SIG-M5 treated with dmso at 0.1 percent for 504 hours (cell line): ENCODE results near the gene SART3.
"Not testable (repeated sequence)": the region's sequence is repeated elsewhere in the genome, so short reads cannot be mapped to it uniquely, and the experiment has no call there.

Experiments
- DNase-seq: peaks from one replicate; lab custom pipeline; 2025; ENCODE audit not compliant: unreplicated experiment; lab: John Stamatoyannopoulos, UW

SART3 gene

GRCh38 chr12:108582509-108582908 is 21.5 kb upstream of the SART3 start:
- no peak for DNase-seq

DNA sequence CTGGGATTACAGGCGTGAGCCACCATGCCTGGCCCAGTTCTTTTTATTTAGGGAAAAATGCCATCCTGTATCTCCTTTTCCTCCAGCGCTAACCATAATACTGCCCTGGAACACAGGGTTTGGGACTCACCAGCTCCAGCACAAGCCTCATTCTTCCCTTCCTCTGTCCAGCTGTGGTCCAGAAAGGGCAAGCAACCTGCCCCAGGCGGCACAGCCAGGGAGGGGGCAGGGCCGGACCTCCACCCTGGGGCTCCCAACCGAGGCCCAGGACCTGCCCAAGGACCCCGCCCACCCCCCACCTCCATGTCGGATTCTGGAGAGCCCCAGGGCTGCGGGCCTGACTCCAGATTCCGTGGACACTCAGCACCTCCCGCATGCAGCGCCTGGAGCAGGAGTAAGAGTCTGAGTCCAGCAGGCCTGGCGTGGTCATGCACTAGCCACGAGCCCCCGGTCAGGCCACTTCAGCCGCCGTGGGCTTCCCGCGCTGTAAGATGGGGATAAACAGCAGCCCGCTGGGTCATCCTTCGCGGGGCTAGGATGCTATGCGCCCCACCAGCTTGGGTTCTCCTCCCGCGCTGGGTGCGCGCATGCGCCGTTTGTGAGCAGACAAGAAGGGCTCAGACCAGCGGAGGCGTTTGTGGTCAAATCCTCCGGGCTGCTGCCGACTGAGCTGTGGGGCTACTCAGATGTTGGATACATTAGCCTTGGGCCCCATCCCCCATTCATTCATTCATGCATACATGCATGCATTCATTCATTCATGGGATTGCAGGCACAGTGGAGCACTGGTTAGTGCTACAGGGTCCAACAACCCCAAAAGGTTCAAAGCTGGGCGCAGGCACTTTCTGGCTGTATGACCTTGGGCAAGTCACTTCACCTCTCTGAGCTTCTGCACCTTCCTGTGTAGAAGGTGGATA is 20.6 kb upstream of the SART3 start:
- DNase-seq, result no peak

DNA sequence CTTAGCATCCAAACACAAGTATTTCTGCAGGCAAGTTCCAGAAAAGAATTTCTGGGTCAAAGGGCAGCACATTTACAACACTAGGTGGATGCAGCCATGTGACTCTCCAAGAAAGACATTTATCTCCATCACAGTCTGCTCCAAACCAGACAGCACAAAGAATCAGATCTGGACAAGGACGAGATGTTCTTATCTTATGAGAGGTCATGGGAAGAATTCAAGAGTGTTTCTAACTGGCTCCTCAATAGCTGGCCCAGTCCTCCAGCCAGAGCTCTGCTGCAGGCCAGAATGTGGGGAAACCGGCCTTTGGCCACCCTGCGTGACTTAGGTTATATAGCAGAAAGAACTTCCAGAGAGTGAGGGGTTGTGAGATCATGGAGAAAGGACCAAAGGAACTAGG is 19.6 kb upstream of the SART3 start:
- DNase-seq, result no peak

DNA sequence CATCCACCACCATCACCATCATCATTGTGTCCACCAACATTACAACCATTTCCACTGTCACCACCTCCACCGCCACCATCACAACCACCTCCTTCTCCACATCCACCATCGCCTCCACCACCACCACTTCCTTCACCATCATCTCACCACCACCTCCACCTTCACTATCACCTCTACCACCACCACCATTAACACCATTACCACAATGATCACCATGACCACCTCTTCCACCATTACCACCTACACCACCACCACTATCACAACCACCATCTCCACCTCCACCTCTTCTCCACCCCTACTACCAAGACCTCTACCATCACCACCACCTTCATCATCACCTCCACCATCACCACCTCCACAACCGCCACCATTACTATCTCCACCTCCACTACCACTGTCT is 17.8 kb upstream of the SART3 start:
- DNase-seq, result no peak

- DNase-seq, result no peak
Observed at GRCh38 chr12:108578264-108578663, 17.3 kb upstream of the SART3 start.

- no peak for DNase-seq
Observed at GRCh38 chr12:108577458-108577857, 16.5 kb upstream of the SART3 start.

DNA sequence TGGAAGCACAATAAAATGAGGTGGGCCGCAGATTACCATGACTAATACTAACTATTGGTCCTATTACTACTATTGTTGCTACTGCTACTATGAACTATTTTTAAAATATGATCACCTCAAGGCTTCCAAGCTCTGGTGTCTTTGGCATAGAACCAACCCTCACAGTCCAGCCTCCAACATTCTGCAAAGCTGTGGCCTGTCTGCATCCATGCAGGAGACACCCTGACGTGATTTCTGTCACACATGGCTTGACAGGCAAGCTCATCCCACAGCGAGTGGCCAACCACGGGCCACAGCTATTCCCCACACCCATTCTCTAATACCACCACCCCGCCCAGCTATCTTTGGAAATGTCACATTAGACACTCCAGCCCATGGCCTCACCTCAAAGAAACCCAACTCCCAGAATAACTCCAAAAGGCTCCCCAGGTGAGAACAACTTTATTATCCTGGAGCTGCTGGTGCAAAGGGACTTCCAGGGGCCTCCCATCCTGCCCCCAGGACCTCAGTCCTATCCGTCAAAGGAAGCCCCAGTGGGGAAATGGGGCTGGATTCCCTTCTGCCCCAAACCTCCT is 15.8 kb upstream of the SART3 start:
- DNase-seq, result no peak

GRCh38 chr12:108575199-108575912 is 14.4 kb upstream of the SART3 start:
- DNase-seq, result no peak

- not testable (repeated sequence) for DNase-seq
Observed at GRCh38 chr12:108574276-108574675, 13.3 kb upstream of the SART3 start.

DNA sequence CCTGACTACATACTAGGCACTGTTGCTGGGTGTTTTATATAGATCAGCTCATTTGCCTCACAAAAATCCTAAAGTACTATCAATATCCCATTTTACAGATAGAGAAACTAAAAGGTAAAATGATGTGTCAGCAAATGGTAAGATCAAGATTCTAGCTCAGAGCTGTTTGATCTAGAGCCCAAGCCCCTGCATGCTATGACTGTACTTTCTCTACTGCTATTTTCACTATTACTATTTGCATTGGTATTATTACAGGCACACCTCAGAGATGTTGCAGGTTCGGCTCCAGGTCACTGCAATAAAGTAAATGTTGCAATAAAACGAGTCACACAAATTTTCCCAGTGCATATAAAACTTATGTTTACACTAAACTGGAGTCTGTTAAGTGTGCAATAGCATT is 12.3 kb upstream of the SART3 start:
- no peak for DNase-seq

DNA sequence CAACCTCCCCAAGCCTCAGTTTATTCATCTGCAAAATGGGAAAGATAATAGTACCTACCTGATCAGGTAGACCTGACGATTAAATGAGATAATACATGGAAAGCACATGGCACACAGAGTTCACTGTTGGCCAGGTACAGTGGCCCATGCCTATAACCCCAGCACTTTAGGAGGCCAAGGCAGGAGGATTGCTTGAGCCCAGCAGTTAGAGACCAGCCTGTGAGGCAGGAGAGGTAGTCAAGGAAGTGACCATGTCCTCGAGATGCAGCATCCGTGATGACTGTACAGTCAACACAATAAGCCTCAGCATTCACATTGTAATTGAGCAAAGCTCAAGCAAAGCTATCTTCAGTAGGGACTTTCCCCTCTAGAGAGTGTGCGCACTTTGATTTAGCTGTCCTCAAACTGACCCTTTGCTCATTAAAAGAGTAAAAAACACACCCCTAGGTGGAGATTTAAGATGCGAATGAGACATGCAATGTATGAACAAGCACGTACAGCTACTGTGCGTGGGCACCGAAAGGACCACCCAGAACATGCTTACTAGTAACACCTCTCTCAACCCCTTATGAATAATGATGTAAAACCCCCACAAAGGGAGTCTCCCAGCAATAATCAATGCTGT is 11.3 kb upstream of the SART3 start:
- no peak for DNase-seq

GRCh38 chr12:108571609-108572165 is 10.7 kb upstream of the SART3 start:
- DNase-seq, result no peak

GRCh38 chr12:108570743-108571608 is 10.0 kb upstream of the SART3 start:
- peak; percentile 26 for DNase-seq

GRCh38 chr12:108568338-108569154 is 7.6 kb upstream of the SART3 start:
- DNase-seq, result no peak

DNA sequence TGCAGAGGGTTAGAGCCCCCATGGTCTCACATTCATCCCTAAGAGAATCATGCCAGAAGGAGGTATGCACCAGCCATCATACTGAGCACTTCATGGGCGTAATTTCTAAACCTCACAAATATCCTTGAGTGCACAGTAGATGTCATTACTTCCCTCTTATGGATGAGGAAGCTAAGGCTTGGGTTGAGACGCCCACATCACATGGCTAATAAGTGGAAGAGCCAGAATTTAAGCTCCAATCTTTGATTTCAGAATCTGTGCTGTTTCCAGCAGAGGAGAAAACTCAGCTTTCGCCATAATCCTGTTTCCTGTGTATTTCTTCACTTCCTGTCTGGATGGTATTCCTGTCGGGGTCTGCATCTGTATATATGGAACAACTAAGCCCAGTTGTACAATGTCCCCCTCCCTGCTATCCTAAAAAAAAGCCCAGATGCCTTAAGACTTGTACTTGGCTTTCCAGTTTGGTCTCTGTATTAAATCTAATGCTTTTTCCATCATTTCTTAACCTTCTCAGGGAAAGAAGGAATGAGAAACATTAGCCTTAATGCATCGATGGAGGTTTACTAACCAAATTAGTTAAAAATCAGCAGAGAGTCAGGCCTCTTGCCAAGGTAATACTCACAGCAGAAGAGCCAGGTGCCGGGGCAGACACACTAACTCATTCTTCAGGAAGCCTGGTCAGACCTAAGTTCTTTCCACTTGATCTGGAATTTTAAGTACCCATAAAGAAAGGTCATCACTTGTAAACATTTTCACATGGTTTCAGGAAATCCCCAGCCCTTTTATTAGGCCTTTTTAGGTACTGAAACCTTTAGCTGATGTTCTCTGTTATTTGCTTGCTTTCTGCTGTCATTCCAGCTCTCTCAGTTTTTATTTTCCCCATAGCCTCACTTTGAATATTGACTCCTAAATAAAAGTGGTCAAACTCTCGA is 6.7 kb upstream of the SART3 start:
- DNase-seq, result no peak

- no peak for DNase-seq
Observed at GRCh38 chr12:108566452-108566851, 5.5 kb upstream of the SART3 start.

DNA sequence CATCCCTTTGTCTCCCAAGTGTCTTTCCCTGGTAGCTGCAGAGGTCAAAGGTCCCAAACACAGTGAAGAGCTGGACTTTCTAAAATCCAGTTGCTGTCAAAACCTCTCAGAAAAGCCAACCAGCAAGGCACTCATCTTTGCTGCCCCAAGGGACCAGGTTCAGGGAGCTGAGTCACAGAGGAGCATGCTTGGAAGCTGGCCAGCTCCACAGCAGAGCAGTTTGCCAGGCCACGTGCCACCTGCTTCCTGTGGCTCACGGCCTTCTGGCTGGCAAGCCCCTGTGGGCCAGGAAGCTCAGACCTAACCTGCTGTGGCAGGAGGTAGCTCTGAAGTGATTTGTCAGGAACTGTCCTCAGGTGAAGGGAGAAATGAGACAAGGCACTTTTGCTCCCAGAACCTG is 5.0 kb upstream of the SART3 start:
- no peak for DNase-seq

DNA sequence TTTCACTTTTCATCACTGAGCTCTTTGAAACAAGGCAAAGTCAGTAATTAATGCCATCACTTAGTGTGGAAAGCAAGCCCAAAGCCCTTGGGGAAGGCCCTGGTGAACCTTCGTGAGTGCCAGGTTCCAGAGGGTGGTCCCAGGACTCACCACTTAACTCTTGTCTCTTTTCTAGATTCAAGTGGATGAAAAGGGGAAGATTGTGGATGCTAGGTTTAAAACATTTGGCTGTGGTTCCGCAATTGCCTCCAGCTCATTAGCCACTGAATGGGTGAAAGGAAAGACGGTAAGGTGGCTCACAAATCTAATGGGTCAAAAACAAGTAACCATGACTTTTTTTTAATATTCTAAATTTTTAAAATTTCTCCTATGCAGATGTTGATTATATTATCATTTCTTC is 4.2 kb upstream of the SART3 start:
- no peak for DNase-seq
